Upper lobe of right lung (tissue), 1 donor: ENCODE results near the gene RASA2. TPM values are rescaled to one million over a fixed set of nuclear protein-coding genes. Genes with fewer than 3 reads are reported as not detected.

ENCODE experiments used
- ATAC-seq: fragments of 200-7000 bp; cut with Tn5 transposase; one replicate; pipeline ENCODE4 v1.9.1; 2020; ENCODE audit warnings: mild to moderate bottlenecking, moderate library complexity
- DNase-seq: peaks from one replicate; pipeline ENCODE4 v3.0.0-alpha.2; 2020
- H3K27ac ChIP-seq: fragments of 200-600 bp; one replicate; pipeline ENCODE4 v1.8.0; 2022
- H3K27me3 ChIP-seq: fragments of 200-600 bp; one replicate; pipeline ENCODE4 v1.8.0; 2022; ENCODE audit warnings: mild to moderate bottlenecking
- H3K36me3 ChIP-seq: fragments of 200-600 bp; one replicate; pipeline ENCODE4 v1.8.0; 2022
- H3K4me1 ChIP-seq: fragments of 200-600 bp; one replicate; pipeline ENCODE4 v1.8.0; 2022
- H3K4me3 ChIP-seq: fragments of 200-600 bp; one replicate; pipeline ENCODE4 v1.8.0; 2022; ENCODE audit warnings: mild to moderate bottlenecking
- H3K9me3 ChIP-seq: fragments of 200-600 bp; one replicate; pipeline ENCODE4 v1.8.0; 2022
- intact Hi-C: fragments of 100-400 bp; cut with DNase I; formaldehyde crosslinking; loops from one replicate; pipeline ENCODE4 v1.11.0; 2022
- total RNA-seq: library from RNA; stranded (reverse); fragmentation: NEBNext Ultra II Directional; extraction: Animal tissue kit (Norgen Biotek cat#: 25700); gene quantifications from one replicate; pipeline ENCODE4 v1.2.1, GENCODE V29; 2021
- TF ChIP-seq, protein P1 (sequence below): fragments of 200-600 bp; IDR thresholded peaks from one replicate; pipeline ENCODE4 v1.8.0; 2022; ENCODE audit warnings: antibody characterized with exemption
- donor health status: DM: no; HTN: yes; CAD: no; lungs with severe emphysema.

Gene RASA2
- total RNA-seq, 1 donor from 2014 or later, result 30.3 TPM

DNA sequence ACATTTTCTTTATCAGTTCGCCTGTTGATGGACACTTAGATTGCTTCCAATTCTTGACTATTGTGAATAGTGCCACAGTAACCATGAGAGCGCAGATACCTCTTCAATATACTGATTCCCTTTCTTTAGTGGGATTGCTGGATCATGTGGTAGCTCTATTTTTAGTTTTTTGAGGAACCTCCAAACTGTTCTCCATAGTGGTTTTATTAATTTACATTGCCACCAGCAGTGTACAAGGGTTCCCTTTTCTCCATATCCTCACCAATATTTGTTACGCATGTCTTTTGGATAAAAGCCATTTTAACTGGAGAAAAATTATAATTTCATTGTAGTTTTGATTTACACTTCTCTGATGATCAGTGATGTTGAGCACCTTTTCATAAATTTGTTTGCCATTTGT is 59.3 kb downstream of the RASA2 start:
- H3K4me1 ChIP-seq, result no peaks in the 10 kb centered on the region
- intact Hi-C loops, result no loop called here

DNA sequence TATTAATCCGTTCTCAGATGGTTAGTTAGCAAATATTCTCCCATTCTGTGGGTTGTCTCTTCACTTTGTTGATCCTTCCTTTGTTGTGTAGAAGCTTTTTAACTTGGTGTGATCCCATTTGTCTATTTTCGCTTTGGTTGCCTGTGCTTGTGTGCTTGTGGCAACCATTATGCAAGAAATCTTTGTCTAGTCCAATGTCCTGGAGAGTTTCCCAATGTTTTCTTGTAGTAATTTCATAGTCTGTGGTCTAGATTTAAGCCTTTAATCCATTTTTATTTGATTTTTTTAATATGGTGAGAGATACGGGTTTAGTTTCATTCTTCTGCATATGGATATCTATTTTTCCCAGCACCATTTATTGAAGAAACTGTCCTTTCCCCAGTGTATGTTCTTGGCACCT is 59.8 kb downstream of the RASA2 start:
- Histone ChIP-seq H3K27me3 (no peaks in the 10 kb centered on the region), H3K4me1 (no peaks in the 10 kb centered on the region), H3K4me3 (no peak overlapping the region), H3K9me3 (no peaks in the 10 kb centered on the region), H3K36me3 (no peaks in the 10 kb centered on the region), H3K27ac (no peak overlapping the region)
- TF ChIP-seq, protein P1, sequence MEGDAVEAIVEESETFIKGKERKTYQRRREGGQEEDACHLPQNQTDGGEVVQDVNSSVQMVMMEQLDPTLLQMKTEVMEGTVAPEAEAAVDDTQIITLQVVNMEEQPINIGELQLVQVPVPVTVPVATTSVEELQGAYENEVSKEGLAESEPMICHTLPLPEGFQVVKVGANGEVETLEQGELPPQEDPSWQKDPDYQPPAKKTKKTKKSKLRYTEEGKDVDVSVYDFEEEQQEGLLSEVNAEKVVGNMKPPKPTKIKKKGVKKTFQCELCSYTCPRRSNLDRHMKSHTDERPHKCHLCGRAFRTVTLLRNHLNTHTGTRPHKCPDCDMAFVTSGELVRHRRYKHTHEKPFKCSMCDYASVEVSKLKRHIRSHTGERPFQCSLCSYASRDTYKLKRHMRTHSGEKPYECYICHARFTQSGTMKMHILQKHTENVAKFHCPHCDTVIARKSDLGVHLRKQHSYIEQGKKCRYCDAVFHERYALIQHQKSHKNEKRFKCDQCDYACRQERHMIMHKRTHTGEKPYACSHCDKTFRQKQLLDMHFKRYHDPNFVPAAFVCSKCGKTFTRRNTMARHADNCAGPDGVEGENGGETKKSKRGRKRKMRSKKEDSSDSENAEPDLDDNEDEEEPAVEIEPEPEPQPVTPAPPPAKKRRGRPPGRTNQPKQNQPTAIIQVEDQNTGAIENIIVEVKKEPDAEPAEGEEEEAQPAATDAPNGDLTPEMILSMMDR, result no peak
- no peak for ATAC-seq
- no peak for DNase-seq
- intact Hi-C loops, result no loop called here

More for the DNA sequence above, 59.3 kb downstream of the RASA2 start:
- Histone ChIP-seq H3K27me3 (no peaks in the 10 kb centered on the region), H3K36me3 (no peaks in the 10 kb centered on the region), H3K9me3 (no peaks in the 10 kb centered on the region), H3K27ac (no peak overlapping the region), H3K4me3 (no peak overlapping the region)
- DNase-seq (no peak), ATAC-seq (no peak)
- TF ChIP-seq, protein P1, result no peak

DNA sequence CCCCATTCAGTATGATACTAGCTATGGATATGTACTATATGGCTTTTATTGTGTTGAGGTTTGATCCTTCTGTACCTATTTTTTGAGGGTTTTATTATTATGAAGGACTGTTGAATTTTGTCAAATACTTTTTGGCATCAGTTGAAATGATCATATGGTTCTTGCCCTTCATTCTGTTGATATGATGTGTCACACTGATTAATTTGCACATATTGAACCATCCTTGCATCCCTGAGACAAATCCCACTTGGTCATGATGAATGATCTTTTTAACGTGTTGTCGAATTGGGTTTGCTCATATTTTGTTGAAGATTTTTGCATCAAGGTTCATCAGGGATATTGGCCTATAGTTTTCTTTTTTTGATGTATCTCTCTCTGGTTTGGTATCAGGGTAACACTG is 61.0 kb downstream of the RASA2 start:
- Histone ChIP-seq H3K9me3 (no peaks in the 10 kb centered on the region), H3K4me3 (no peak overlapping the region), H3K27ac (no peak overlapping the region), H3K27me3 (no peaks in the 10 kb centered on the region), H3K4me1 (peaks cover 8% of the 10 kb centered on the region), H3K36me3 (no peaks in the 10 kb centered on the region)
- TF ChIP-seq, protein P1, result no peak
- DNase-seq (no peak), ATAC-seq (no peak)
- intact Hi-C loops, result no loop called here

DNA sequence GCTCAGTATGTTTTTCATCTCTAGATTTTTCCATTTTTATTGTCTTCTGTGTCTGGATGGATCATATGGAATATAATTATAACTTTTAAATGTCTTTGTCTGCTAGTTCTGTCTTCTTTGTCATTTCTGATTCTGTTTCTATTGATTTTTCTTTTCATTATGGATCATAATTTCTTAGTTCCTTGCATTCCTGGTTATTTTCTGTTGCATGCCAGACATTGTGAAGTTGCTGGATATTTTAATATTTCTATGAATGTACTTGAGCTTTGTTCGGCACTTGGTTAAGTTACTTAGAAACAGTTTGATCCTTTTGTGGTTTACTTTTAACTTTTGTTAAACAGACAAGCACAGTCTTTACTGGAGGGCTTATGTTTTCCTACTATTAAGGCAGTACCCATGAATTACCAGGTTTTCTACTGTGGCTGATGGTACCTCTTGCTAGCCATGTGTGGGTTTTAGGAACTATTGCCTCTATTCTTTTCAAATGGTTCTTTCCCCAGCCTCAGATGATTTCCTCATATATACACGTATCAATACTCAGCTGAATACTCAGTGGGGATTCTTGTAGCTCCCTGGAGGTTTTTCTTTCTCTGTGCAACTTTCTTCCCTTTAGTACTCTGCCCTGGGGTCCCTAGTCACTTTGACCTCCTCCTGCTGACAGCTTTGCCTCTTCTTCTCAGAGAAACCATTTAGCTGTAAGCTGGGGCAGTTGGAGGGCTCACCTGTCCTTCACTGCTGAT is 64.3 kb downstream of the RASA2 start:
- Histone ChIP-seq H3K4me3 (no peak overlapping the region), H3K27ac (no peak overlapping the region), H3K4me1 (peaks cover 14% of the 10 kb centered on the region), H3K9me3 (no peaks in the 10 kb centered on the region), H3K36me3 (peaks cover 14% of the 10 kb centered on the region), H3K27me3 (no peaks in the 10 kb centered on the region)
- ATAC-seq (no peak), DNase-seq (no peak)
- TF ChIP-seq, protein P1, result no peak
- intact Hi-C loops, result no loop called here

DNA sequence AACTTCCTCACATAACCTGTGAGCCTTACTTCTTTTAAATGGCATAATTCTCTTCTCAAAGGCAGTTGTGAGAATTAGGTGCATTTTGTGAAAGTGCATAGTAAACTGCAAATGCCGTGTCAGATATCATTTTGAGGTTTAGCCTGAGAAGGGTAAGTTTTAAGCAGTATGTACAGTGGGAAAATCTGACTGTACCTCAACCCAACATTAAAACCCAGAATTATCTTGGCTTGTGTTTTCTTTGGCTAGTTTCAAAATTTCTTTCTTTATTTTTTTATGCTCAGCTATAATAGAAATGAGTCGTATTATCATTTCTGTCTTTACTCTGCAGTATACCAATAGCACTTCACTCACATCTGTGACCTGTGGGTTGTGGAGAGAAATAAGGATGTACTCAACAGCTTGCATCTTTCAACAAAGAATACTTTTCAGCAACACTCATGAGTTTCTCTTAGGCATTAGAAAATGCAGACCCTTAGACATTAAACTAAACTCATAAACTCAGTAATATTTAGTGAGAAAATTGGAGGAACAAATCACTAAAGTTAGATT is 65.7 kb downstream of the RASA2 start:
- Histone ChIP-seq H3K4me3 (no peak overlapping the region), H3K27ac (no peak overlapping the region), H3K9me3 (no peaks in the 10 kb centered on the region), H3K36me3 (peaks cover 15% of the 10 kb centered on the region), H3K4me1 (peaks cover 14% of the 10 kb centered on the region), H3K27me3 (no peaks in the 10 kb centered on the region)
- intact Hi-C loops, result no loop called here
- TF ChIP-seq, protein P1, result no peak
- DNase-seq, result no peak
- no peak for ATAC-seq
